NAMALWA (cell line): Measurements from ENCODE around the gene PCDHGA5.
"Not testable (repeated sequence)": the region's sequence is repeated elsewhere in the genome, so short reads cannot be mapped to it uniquely, and the experiment has no call there.

ENCODE experiments used
- DNase-seq: peaks from one replicate; pipeline ENCODE4 v3.0.0-alpha.2; 2015; ENCODE audit warnings: low spot score

The PCDHGA5 gene

DNA sequence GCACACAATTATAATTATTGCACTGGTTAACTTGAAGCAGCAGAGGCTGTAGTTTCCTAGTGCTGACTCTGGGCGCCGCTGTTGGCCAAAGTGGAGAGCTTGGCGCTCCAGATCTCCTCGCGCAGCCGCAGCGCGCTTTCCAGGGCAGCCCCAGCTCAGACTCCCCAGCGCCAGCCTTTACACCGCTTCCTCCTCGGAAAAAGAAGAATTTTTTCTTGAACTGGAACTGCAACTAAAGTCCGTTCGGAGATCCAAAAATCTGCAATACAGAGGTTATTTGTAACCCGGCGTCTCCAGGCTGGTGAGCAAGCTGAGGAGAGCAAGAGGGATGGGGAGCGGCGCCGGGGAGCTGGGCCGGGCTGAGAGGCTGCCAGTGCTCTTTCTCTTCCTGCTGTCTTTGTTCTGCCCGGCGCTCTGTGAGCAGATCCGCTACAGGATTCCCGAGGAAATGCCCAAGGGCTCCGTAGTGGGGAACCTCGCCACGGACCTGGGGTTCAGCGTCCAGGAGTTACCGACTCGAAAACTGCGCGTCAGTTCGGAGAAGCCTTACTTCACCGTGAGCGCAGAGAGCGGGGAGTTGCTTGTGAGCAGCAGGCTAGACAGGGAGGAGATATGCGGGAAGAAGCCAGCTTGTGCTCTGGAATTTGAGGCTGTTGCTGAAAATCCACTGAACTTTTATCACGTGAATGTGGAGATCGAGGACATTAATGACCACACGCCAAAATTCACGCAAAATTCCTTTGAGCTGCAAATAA lies 23.8 kb downstream of the PCDHGA5 start, which contains the start of gene PCDHGB4:
Gene PCDHGB4 (plus strand): TSS at position 142 of the 755 bp plus-strand sequence. CDS start 187 bp downstream, at position 329.
- DNase-seq, result not testable (repeated sequence)

- DNase-seq, result no peak
Observed at GRCh38 chr5:141388661-141389060, 24.7 kb downstream of the PCDHGA5 start.

DNA sequence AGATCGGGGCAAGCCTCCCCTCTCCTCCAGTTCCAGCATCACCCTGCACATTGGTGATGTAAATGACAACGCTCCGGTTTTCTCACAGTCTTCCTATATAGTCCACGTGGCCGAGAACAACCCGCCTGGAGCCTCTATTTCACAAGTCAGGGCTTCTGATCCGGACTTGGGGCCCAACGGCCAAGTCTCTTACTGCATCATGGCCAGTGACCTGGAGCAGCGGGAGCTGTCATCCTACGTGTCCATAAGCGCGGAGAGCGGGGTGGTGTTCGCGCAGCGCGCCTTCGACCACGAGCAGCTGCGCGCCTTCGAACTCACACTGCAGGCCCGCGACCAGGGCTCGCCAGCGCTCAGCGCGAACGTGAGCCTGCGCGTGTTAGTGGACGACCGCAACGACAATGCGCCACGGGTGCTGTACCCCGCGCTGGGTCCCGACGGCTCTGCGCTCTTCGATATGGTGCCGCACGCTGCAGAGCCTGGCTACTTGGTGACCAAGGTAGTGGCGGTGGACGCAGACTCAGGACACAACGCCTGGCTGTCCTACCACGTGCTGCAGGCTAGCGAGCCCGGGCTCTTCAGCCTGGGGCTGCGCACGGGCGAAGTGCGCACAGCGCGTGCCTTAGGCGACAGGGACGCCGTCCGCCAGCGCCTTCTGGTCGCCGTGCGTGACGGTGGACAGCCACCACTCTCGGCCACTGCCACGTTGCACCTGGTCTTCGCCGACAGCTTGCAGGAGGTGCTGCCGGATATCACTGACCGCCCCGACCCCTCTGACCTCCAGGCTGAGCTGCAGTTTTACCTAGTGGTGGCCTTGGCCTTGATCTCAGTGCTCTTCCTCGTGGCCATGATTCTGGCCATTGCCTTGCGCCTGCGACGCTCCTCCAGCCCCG lies 25.4 kb downstream of the PCDHGA5 start:
- no peak for DNase-seq

DNA sequence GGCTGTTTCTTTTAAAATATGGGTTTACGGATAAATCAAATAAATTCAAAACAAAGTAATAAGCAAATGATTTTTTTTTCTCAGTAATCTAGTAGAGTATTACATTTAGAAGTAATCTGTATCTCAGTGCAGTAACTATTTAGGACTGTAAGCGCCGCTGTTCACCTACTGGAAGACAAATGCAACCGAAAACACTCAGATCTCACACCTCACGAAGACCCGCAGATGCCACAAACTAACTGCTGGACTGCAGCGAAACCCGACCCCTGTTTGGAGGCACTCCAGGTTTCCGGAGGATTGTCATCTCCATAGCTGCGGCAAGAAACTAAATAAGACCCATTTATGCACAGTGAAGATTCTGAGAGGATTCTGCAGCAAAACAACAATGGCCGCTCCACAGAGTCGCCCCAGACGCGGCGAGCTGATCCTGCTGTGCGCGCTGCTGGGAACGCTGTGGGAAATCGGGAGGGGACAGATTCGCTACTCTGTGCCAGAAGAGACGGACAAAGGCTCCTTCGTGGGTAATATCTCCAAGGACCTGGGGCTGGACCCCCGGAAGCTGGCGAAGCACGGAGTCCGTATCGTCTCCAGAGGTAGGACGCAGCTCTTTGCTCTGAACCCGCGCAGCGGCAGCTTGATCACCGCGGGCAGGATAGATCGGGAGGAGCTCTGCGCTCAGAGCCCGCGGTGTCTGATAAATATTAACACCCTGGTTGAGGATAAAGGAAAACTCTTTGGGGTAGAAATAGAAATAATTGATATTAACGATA lies 28.7 kb downstream of the PCDHGA5 start, which contains the start of gene PCDHGA8:
Gene PCDHGA8 (plus strand): TSS at position 205 of the 770 bp plus-strand sequence. CDS start 181 bp downstream, at position 386.
- no peak for DNase-seq

- DNase-seq, result no peak
Observed at GRCh38 chr5:141393267-141393666, 29.3 kb downstream of the PCDHGA5 start.

- not testable (repeated sequence) for DNase-seq
Observed at GRCh38 chr5:141394401-141395187, 30.6 kb downstream of the PCDHGA5 start.

- DNase-seq, result peak; percentile 56
Observed at GRCh38 chr5:141397756-141398551, 34.0 kb downstream of the PCDHGA5 start, which contains the start of gene PCDHGB5. PCDHGB5 (plus strand) TSS chr5:141397947; CDS start chr5:141398128, 181 bp downstream.

DNA sequence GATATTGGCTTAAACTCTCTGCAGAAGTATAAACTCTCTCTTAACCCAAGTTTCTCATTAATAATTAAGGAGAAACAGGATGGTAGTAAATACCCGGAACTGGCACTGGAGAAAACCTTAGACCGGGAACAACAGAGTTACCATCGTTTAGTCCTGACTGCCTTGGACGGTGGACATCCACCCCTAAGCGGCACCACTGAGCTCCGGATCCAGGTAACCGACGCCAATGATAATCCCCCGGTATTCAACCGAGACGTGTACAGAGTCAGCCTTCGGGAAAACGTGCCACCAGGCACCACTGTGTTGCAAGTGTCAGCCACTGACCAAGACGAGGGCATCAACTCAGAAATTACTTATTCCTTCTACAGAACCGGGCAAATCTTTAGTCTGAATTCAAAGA lies 34.6 kb downstream of the PCDHGA5 start:
- DNase-seq, result no peak

- no peak for DNase-seq
Observed at GRCh38 chr5:141399555-141400258, 35.7 kb downstream of the PCDHGA5 start.

GRCh38 chr5:141402553-141403243 lies 38.7 kb downstream of the PCDHGA5 start, which contains the start of gene PCDHGA9:
PCDHGA9 (plus strand) TSS chr5:141402778; CDS start chr5:141402953, 175 bp downstream.
- DNase-seq, result peak; percentile 53

DNA sequence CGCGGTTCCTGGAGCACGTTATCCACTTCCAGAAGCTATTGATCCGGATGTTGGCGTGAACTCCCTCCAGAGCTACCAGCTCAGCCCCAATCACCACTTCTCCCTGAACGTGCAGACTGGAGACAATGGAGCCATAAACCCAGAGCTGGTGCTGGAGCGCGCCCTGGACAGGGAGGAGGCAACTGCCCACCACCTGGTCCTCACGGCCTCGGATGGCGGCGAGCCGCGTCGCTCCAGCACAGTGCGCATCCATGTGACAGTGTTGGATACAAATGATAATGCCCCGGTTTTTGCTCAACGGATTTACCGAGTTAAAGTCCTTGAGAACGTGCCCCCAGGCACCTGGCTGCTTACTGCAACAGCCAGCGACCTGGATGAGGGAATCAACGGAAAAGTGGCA lies 39.4 kb downstream of the PCDHGA5 start:
- no peak for DNase-seq

GRCh38 chr5:141407790-141408505 lies 44.0 kb downstream of the PCDHGA5 start, which contains the start of gene PCDHGB6:
PCDHGB6 (plus strand) TSS chr5:141408021; CDS start chr5:141408203, 182 bp downstream.
- DNase-seq, result not testable (repeated sequence)

GRCh38 chr5:141409598-141410306 lies 45.8 kb downstream of the PCDHGA5 start:
- no peak for DNase-seq

DNA sequence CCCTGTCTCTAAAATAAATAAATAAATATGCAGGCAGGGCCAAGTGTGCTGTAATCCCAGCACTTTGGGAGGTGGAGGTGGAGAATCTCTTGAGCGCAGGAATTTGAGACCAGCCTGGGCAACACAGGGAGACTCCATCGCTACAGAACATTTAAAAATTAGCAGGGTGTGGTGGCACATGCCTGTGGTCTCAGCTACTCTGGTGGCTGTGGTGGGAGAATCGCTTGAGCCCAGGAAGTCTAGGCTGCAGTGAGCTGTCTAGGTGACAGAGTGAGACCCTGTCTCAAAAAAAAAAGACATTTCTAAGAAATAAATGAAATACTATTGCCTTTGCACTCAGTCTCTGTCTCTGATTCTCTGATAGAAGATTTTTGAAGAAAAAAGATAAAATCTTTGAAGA lies 47.6 kb downstream of the PCDHGA5 start:
- no peak for DNase-seq

DNA sequence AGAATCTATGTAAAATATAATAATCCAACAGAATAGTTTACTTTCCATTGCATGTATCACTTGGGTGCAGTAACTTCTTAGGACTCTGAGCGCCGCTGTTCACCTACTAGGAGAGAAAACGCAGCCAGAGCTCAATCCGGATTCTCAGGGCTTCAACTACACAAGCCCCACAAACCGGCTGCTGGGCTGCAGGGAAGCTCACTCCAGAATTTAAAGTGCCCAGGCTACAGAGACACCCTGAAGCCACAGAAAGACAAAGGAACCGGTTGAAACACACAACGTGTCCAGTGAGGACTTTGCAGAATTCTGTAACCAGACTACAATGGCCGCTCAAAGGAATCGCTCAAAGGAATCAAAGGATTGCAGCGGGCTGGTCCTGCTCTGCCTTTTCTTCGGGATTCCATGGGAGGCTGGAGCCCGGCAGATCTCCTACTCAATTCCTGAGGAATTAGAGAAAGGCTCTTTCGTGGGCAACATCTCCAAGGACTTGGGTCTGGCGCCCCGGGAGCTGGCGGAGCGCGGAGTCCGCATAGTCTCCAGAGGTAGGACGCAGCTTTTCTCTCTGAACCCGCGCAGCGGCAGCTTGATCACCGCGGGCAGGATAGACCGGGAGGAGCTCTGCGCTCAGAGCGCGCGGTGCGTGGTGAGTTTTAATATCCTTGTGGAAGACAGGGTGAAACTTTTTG lies 49.0 kb downstream of the PCDHGA5 start, which contains the start of gene PCDHGA10:
Gene PCDHGA10 (plus strand): TSS at position 134 of the 686 bp plus-strand sequence. CDS start 189 bp downstream, at position 323.
- peak; percentile 82 for DNase-seq

DNA sequence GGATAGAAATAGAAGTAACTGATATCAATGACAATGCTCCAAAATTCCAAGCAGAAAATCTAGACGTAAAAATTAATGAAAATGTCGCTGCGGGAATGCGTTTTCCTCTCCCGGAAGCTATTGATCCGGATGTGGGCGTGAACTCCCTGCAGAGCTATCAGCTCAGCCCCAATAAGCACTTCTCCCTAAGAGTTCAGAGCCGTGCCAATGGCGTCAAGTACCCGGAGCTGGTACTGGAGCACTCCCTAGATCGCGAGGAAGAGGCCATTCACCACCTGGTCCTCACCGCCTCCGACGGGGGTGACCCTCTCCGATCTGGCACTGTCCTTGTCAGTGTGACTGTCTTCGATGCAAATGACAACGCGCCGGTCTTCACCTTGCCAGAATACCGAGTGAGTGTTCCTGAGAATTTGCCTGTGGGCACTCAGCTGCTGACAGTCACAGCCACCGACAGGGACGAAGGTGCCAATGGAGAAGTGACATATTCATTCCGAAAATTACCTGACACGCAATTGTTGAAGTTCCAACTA lies 49.6 kb downstream of the PCDHGA5 start:
- DNase-seq, result no peak
